ENCODE results near the gene CEP85L.

CEP85L gene

GRCh38 chr6:118494091-118494490, 157.3 kb downstream of the CEP85L start:
- H3K9me3 ChIP-seq (ENCODE audit: low read depth, low read length): no peaks in the 10 kb centered on the region
- H3K27ac ChIP-seq: no peak overlapping the region
- no peak overlapping the region for H3K4me3 ChIP-seq
- no peak for TF ChIP-seq FOXP2 (optimal IDR thresholded peaks at IDR 0.05; ENCODE audit: control extremely low read depth, extremely low read length, insufficient read depth)
- no peak for TF ChIP-seq EZH2 (IDR thresholded peaks at IDR 0.05)
- no peak for TF ChIP-seq POLR2AphosphoS5 (IDR thresholded peaks at IDR 0.05; ENCODE audit: borderline replicate concordance, low read depth, low read length)
- H3K9ac ChIP-seq (ENCODE audit: insufficient read length): no peak overlapping the region
- DNase-seq (ENCODE audit: low read depth, low spot score): no peak
- 0 out of 2 replicates have a peak, but pooled peaks cover 3% of the 10 kb centered on the region for H3K36me3 ChIP-seq (ENCODE audit: insufficient read depth, low read length)

GRCh38 chr6:118489990-118490389, 161.4 kb downstream of the CEP85L start:
- H3K36me3 ChIP-seq (ENCODE audit: insufficient read depth, low read length): 0 out of 2 replicates have a peak, but pooled peaks cover 3% of the 10 kb centered on the region
- H3K27ac ChIP-seq: no peak overlapping the region

GRCh38 chr6:118488631-118489030, 162.8 kb downstream of the CEP85L start:
- Histone ChIP-seq H3K9me3 (ENCODE audit: low read depth, low read length) (no peaks in the 10 kb centered on the region), H3K9ac (ENCODE audit: insufficient read length) (no peak overlapping the region), H3K27ac (no peak overlapping the region), H3K4me3 (no peak overlapping the region), H3K36me3 (ENCODE audit: insufficient read depth, low read length) (0 out of 2 replicates have a peak, but pooled peaks cover 3% of the 10 kb centered on the region)
- TF ChIP-seq FOXP2 (optimal IDR thresholded peaks at IDR 0.05; ENCODE audit: control extremely low read depth, extremely low read length, insufficient read depth) (no peak), POLR2AphosphoS5 (IDR thresholded peaks at IDR 0.05; ENCODE audit: borderline replicate concordance, low read depth, low read length) (no peak), EZH2 (IDR thresholded peaks at IDR 0.05) (no peak)
- DNase-seq (ENCODE audit: low read depth, low spot score): no peak

More at GRCh38 chr6:118489990-118490389, 161.4 kb downstream of the CEP85L start:
- Histone ChIP-seq H3K9ac (ENCODE audit: insufficient read length) (no peak overlapping the region), H3K9me3 (ENCODE audit: low read depth, low read length) (no peaks in the 10 kb centered on the region), H3K4me3 (no peak overlapping the region)
- DNase-seq (ENCODE audit: low read depth, low spot score): no peak
- TF ChIP-seq POLR2AphosphoS5 (IDR thresholded peaks at IDR 0.05; ENCODE audit: borderline replicate concordance, low read depth, low read length) (no peak), FOXP2 (optimal IDR thresholded peaks at IDR 0.05; ENCODE audit: control extremely low read depth, extremely low read length, insufficient read depth) (no peak), EZH2 (IDR thresholded peaks at IDR 0.05) (no peak)

GRCh38 chr6:118485601-118486550, 165.5 kb downstream of the CEP85L start:
- no peak for DNase-seq (ENCODE audit: low read depth, low spot score)
- TF ChIP-seq FOXP2 (optimal IDR thresholded peaks at IDR 0.05; ENCODE audit: control extremely low read depth, extremely low read length, insufficient read depth): no peak
- Histone ChIP-seq H3K27ac (no peak overlapping the region), H3K9ac (ENCODE audit: insufficient read length) (no peak overlapping the region), H3K4me3 (no peak overlapping the region), H3K36me3 (ENCODE audit: insufficient read depth, low read length) (0 out of 2 replicates have a peak, but pooled peaks cover 3% of the 10 kb centered on the region), H3K9me3 (ENCODE audit: low read depth, low read length) (no peaks in the 10 kb centered on the region)

- Histone ChIP-seq H3K36me3 (ENCODE audit: insufficient read depth, low read length) (no peaks in the 10 kb centered on the region), H3K9me3 (ENCODE audit: low read depth, low read length) (no peaks in the 10 kb centered on the region), H3K9ac (ENCODE audit: insufficient read length) (no peak overlapping the region), H3K4me3 (no peak overlapping the region), H3K27ac (no peak overlapping the region)
- DNase-seq (ENCODE audit: low read depth, low spot score): no peak
- no peak for TF ChIP-seq POLR2AphosphoS5 (IDR thresholded peaks at IDR 0.05; ENCODE audit: borderline replicate concordance, low read depth, low read length)
Measured at GRCh38 chr6:118476551-118476950, 174.8 kb downstream of the CEP85L start.

- DNase-seq (ENCODE audit: low read depth, low spot score): no peak
- H3K4me3 ChIP-seq: no peak overlapping the region
- no peaks in the 10 kb centered on the region for H3K9me3 ChIP-seq (ENCODE audit: low read depth, low read length)
- TF ChIP-seq FOXP2 (optimal IDR thresholded peaks at IDR 0.05; ENCODE audit: control extremely low read depth, extremely low read length, insufficient read depth) (no peak), EZH2 (IDR thresholded peaks at IDR 0.05) (no peak)
- H3K36me3 ChIP-seq (ENCODE audit: insufficient read depth, low read length): no peaks in the 10 kb centered on the region
- H3K27ac ChIP-seq: no peak overlapping the region
- H3K9ac ChIP-seq (ENCODE audit: insufficient read length): no peak overlapping the region
Measured at GRCh38 chr6:118473266-118473665, 178.1 kb downstream of the CEP85L start.

- TF ChIP-seq FOXP2 (optimal IDR thresholded peaks at IDR 0.05; ENCODE audit: control extremely low read depth, extremely low read length, insufficient read depth) (no peak), EZH2 (IDR thresholded peaks at IDR 0.05) (no peak), POLR2AphosphoS5 (IDR thresholded peaks at IDR 0.05; ENCODE audit: borderline replicate concordance, low read depth, low read length) (no peak)
- Histone ChIP-seq H3K4me3 (no peak overlapping the region), H3K36me3 (ENCODE audit: insufficient read depth, low read length) (no peaks in the 10 kb centered on the region), H3K9ac (ENCODE audit: insufficient read length) (no peak overlapping the region), H3K27ac (no peak overlapping the region), H3K9me3 (ENCODE audit: low read depth, low read length) (no peaks in the 10 kb centered on the region)
- no peak for DNase-seq (ENCODE audit: low read depth, low spot score)
Measured at GRCh38 chr6:118469468-118469867, 181.9 kb downstream of the CEP85L start.

- no peaks in the 10 kb centered on the region for H3K36me3 ChIP-seq (ENCODE audit: insufficient read depth, low read length)
- no peak for DNase-seq (ENCODE audit: low read depth, low spot score)
- H3K4me3 ChIP-seq: no peak overlapping the region
- H3K9ac ChIP-seq (ENCODE audit: insufficient read length): no peak overlapping the region
- no peak overlapping the region for H3K27ac ChIP-seq
- no peak for TF ChIP-seq EZH2 (IDR thresholded peaks at IDR 0.05)
- no peaks in the 10 kb centered on the region for H3K9me3 ChIP-seq (ENCODE audit: low read depth, low read length)
Measured at GRCh38 chr6:118468682-118469465, 182.5 kb downstream of the CEP85L start.
